Stimulated activated CD4-positive, alpha-beta T cell treated with anti-CD3 and anti-CD28 coated beads, Interleukin-1b, Interleukin-23, amount 100 ng/mL, for 1 hour (primary cell): ENCODE results near the gene CYP4F11.
"Not testable (repeated sequence)": the region's sequence is repeated elsewhere in the genome, so short reads cannot be mapped to it uniquely, and the experiment has no call there.

Experiments
- DNase-seq, 2 donors: peaks; one replicate each; pipeline ENCODE4 v3.0.0-alpha.2; 2020; ENCODE audit warnings: low read depth in 2 of 2

The CYP4F11 gene

GRCh38 chr19:15874821-15875474, 59.4 kb downstream of the CYP4F11 start:
- DNase-seq: no peak

DNA sequence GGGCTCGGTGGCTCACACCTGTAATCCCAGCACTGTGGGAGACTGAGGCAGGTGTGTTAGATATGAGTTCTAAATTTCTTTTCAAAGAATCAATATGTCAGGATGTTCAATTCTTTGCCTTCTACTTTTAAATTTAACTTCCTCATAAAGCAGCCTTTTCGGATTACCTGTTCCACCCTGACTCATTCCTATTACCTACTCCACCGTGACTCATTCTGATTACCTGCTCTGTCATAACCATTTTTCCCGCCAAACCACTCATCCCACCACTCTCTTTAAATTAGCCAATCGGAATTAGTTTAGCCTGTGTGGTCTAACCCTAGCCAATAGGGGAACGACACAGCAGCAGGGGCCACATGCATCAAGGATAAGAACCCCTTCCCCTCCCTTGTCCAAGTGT, 60.6 kb downstream of the CYP4F11 start:
- not testable (repeated sequence) for DNase-seq

DNA sequence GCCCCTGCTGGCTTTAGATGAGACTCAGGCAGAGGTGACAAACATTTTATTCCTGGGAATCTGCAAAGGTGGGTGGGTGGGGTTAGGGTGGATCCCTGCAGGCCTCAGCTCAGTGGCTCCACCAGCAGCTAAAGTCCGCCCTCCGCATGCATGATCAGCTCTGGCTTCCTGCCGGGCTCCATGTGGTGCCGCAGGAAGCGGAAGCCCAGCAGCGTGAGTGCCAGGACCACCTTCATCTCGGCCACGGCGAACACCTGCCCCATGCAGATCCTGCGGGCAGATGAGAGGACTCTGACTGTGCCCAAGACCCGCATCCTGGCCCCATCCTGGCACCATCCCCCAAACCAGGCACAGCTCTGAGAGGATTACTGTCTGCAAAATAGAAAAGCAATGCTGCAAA, 62.8 kb downstream of the CYP4F11 start:
- DNase-seq: no peak

DNA sequence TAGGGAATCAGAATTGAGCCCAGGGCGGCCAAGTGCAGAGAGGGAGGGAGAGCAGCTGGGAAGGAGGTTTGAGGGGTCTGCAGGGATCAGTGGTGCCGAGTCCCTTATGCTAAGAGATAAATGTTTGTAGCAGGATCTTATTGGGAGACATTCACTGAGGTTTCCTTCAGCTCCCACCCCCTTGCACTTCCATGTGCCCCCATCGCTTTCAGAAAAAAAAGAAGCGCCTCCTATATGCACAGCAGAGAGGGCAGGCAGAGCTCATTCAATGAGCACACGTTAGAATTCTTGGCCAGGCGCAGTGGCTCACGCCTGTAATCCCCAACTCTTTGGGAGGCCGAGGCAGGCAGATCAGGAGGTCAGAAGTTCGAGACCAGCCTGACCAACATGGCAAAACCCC, 64.5 kb downstream of the CYP4F11 start:
- DNase-seq: no peak

DNA sequence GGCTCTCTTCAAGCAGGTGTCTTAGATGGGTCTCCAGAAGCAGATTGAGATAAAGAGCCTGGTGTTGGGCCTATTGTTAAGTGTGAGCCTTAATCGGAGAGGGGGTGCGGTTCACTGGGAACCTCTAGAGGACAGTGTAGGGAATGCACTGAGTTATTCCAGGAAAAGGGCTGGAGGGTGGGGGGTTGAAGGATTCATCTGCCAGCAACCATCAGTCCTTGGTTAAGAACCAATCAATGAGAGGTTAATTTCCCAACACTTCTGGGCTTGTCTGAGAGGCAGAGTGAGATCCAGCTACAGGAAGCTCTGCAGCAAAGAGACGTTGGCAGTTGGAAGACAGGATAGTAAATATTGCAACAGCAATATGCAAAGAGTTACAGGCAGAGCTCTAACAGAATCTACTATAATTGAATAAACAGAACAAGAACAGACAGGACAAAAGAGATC, 65.2 kb downstream of the CYP4F11 start:
- DNase-seq: peak; percentile 4 to 16

GRCh38 chr19:15866636-15867035, 67.7 kb downstream of the CYP4F11 start:
- DNase-seq: no peak

GRCh38 chr19:15864824-15865223, 69.5 kb downstream of the CYP4F11 start:
- no peak for DNase-seq

DNA sequence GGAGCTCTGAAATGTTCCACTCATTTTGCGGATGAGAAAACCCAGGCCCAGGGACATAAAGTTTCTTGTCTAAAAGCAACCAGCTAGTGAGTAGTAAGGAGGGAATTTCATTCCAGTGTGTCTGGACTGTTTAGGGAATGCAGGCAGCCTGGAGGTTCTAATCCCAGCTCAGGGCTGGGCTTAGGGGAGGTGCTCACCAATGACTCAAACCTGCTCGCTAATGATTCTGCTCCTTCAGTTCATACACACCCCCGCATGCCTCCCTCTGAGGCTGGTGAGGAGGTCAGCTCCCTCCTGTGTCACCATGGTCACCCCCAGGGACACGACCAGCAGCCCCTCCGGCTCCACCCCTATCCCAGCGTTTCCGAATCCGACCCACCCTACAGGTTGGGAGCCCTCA, 71.1 kb downstream of the CYP4F11 start:
- DNase-seq: no peak

DNA sequence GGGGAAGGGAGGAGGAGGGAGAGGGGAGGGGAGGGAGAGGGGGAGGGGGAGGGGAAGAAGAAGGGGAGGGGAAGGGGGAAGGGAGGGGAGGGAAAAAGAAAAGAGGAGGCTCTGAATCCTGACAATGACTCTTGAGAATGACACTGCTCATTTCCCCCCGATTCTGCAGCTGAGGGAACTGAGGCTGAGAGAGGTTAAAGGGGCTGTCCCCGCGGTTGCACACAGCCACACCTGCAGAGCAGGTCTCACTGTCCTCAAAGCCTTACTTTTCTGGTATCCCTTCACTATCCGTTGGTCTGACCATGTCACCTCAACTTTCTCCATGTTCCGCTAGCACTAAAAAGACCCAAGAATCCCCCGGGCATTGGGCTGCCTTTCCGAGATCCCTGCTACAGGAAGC, 71.9 kb downstream of the CYP4F11 start:
- no peak for DNase-seq
